Epithelial cell of esophagus (primary cell): ENCODE data around the gene SOX11.

Experiments
- DNase-seq: peaks from one replicate; pipeline ENCODE4 v3.0.0; 2010; ENCODE audit warnings: low read depth
- H3K4me3 ChIP-seq: 2 replicates; pipeline ENCODE4 v1.5.1; 2011; ENCODE audit warnings: mild to moderate bottlenecking, low read length, control low read depth
- TF ChIP-seq, protein P1 (sequence below): IDR thresholded peaks from 2 replicates; pipeline ENCODE4 v1.5.1; 2011; ENCODE audit warnings: low read depth, mild to moderate bottlenecking, low read length, control low read depth, inconsistent platforms; ENCODE audit not compliant: insufficient read depth; ENCODE audit errors: missing control alignments

SOX11 gene

DNA sequence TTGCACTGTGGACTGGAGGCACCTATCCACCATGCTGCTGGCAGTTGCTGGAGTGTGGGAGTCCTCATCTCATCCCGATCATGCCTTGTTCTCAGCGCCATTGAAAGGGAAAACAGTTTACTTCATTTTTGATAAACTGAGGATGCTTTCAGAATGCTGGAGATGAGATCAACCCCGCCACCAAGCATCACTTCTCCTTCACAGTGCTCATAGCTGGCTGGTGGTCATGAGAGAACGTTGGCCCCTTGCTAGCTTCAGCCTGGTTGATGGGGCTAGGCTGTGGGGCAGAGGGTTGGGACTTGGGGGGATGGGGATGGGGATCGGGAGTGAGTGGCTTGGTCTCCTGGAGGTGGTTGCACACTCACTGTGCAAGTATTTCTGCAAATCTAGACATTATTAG lies 30.1 kb downstream of the SOX11 start:
- TF ChIP-seq, protein P1, sequence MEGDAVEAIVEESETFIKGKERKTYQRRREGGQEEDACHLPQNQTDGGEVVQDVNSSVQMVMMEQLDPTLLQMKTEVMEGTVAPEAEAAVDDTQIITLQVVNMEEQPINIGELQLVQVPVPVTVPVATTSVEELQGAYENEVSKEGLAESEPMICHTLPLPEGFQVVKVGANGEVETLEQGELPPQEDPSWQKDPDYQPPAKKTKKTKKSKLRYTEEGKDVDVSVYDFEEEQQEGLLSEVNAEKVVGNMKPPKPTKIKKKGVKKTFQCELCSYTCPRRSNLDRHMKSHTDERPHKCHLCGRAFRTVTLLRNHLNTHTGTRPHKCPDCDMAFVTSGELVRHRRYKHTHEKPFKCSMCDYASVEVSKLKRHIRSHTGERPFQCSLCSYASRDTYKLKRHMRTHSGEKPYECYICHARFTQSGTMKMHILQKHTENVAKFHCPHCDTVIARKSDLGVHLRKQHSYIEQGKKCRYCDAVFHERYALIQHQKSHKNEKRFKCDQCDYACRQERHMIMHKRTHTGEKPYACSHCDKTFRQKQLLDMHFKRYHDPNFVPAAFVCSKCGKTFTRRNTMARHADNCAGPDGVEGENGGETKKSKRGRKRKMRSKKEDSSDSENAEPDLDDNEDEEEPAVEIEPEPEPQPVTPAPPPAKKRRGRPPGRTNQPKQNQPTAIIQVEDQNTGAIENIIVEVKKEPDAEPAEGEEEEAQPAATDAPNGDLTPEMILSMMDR, result no peak
- H3K4me3 ChIP-seq, result no peak overlapping the region

DNA sequence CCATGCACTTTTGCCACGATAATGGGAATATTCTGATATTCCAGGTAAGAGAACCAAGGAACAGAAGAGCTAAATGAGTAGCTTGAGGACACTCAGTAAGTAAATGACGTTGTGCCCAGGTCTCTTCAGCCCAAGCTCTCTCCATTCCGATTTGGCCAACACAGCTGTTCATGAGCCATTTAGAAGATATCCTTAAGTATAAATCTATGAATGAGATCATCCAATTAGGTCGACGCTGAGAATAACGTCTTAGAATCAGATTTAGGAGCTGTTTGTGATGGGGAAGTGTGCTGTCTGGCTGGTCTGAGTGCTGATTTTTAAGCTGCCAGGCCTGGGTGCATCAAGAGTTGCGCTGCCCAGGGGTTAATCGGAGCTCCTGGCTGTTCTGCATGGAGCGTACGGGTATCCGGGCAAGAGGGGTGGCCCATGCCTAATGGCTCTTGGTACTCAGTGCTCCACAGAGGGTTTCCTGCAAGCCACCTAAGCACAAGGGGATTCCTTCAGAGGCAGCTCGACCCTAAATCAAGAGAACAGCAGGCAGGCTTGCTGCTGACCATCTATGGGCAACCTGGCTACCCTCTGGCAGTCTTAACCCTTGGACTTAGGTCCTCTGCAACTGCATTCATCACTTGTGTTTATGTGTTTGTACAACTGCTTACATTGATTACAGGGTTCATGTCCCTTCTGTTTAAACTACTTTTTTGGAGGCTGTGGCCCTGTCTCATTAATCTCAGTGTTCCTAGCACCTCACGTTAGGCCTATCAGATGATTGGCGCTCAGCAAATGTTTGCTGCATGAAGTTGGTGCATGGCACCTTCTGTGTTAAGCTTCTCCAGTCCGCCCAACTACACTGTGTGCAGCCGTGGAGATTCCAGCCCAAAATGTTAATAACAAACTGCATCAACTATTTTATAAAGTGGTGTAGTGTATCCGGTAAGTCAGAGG lies 31.9 kb downstream of the SOX11 start:
- DNase-seq, result no peak
- TF ChIP-seq, protein P1, result no peak
- H3K4me3 ChIP-seq, result no peak overlapping the region

More for the DNA sequence above, 30.1 kb downstream of the SOX11 start:
- DNase-seq, result no peak

DNA sequence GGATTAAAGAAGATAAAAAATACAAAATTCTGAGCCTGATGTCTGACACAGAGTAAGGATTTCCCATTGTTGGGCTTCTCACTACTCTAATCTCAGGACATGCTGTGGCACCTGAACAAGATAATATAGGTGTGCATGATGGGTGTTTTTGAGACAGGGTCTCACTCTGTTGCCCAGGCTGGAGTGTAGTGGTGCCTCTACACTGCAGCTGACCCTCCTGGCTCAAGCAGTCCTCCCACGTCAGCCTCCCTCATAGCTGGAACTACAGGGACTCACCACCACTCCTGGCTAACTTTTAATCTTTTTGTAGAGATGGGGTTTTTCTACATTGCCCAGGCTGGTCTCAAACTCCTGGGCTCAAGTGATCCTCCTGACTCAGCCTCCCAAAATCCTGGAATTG lies 32.9 kb downstream of the SOX11 start:
- DNase-seq, result no peak
- TF ChIP-seq, protein P1, result no peak
- H3K4me3 ChIP-seq, result no peak overlapping the region

DNA sequence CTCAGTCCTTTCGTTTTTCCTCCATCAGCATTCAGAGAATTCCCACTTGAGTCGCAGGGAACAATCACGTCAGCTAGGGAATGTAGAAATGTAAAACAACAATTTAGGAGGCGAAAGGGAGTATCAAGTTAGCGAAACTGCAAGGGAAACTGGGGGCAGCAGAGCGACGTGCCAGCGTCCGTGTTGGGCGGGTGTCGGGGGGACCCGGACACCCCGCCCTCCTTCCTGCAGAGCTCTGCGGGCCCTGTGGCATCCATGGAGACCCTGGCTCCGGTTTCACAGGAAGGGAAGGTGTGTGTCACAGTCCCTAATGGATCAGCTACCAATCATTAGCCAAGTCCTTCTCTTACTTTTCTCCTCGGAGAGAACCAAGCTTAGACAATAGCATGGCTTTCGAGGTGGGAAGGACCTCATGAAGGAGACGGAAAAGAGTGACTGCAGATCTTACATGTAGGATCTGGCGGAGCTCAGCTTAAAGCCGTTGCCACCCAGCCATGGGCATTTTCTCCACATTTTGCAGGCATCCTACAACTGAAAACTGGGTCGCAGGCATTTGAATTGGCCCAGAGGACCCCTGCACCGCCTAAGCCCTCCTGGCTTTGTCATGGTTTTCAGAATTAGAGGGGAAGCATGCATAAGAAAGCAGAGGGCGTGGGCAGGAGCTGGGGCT lies 33.7 kb downstream of the SOX11 start:
- no peak overlapping the region for H3K4me3 ChIP-seq
- TF ChIP-seq, protein P1, result no peak
- no peak for DNase-seq

DNA sequence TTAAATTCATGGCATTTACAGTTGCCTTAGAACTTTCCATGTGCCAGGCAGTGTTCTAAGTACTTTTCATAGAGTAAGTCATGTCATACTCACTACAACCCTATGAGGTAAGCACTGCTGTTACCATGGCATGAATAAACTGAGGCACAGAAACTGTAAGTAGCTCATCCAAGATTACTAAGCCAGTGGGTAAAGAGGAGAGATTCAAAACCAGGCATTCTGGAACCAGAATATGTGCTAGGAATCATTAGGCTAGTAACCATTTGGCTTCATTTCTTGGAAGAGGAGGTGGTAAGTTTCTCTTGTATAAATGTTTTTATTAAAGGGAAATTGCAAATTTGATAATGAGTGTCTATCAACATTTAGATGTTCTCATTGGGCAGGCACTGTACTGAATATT lies 35.1 kb downstream of the SOX11 start:
- no peak for DNase-seq
- H3K4me3 ChIP-seq, result no peak overlapping the region
- TF ChIP-seq, protein P1, result no peak

DNA sequence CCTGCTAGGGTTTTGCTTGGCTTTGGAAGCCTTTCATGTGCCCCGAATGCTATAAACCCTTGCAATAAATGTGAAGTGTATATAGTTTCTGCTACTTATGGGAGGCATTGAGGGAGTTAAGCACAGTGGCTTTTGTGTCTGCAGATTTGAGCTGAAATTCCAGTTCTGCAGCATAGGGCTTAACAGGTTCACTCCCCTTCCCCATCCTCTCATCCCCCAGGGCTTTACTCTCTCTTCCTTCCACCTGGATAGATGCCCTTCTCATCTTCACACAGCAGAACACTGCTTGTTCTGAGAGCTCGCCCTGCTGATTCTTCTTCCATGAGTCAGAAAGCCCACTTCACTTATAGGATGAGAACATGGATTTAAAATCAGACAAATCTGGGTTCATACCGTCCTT lies 37.2 kb downstream of the SOX11 start:
- H3K4me3 ChIP-seq, result no peak overlapping the region
- TF ChIP-seq, protein P1, result no peak
- no peak for DNase-seq

DNA sequence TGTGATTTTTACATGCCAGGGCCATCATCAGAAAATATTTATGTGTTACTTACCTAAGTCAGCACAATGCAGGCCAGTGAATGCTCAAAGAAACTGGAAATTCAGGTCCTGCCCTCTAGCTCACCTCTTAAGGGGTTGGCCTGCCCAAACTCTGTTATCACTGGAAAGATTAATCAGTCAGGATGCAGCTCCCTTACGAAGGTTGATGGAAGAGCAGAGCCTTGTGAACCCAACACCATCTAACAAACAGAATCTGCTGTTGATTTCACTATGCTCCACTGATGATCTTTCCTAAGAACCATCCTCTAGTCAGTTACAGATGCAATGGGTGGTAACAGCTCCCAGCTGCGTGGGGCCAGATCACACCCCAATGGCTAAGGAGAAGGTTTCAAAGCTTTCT lies 38.2 kb downstream of the SOX11 start:
- no peak for DNase-seq
- TF ChIP-seq, protein P1, result no peak
- H3K4me3 ChIP-seq, result no peak overlapping the region
